HG02588 (cell line): ENCODE results near the gene GAS2L2.

Experiments
- ATAC-seq: cut with Tn5 transposase; IDR thresholded peaks from one replicate; pipeline ENCODE4 v1.9.1; 2021; ENCODE audit warnings: mild to moderate bottlenecking, moderate library complexity; ENCODE audit not compliant: unreplicated experiment

The GAS2L2 gene

GRCh38 chr17:35748341-35748841, 4.6 kb downstream of the GAS2L2 start:
- no peak for ATAC-seq

DNA sequence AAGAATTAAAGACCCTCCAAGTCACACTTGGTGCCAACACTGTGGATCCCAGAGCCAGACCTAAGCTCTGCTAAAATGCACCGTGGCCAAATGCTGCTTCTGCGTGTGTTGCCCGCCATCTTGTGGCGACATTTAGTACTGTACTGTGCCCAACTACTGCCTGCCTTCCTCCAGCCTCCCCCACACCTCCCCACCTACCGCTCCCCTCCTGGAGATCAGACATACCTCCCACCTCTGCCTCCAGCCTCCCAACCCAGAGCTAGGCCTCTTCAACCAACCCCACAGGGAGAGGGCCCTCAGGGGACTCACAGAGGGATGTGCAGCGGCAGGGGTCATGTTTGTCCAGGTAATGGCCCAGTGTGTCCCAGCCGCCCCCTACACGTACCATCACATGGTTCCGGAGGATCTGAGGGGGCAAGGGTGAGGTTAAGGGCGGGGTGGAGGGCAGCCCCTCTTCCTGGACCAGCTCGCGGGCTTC, 5.5 kb downstream of the GAS2L2 start:
- ATAC-seq = no peak

DNA sequence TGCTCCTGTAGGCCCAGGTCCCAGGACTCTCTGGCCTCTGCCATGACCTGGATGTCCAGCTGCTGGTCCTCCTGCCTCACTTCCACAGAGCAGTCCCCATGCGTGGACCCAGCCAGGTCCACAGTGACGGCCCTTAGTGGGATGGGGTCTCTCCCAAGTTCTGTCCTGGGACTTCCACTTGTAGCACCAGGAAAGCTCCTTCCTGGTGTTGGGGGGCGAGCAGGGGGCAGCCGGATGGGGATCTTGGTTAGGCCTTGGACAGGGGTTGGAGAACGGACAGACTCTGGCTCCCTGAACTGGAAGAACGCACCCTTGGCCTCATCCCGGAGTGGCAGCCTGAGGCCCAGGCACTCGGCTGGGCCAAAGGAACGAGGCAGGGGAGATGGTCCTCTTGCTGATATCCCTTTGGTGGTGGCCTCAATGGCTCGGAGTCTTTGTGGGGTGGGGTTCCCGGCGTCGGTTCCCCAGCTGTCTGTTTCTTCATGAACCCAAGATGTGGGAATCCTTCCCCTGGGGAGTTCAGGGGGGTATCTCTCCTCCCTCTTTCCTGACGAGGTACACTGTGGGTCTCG, 7.2 kb downstream of the GAS2L2 start:
- no peak for ATAC-seq

DNA sequence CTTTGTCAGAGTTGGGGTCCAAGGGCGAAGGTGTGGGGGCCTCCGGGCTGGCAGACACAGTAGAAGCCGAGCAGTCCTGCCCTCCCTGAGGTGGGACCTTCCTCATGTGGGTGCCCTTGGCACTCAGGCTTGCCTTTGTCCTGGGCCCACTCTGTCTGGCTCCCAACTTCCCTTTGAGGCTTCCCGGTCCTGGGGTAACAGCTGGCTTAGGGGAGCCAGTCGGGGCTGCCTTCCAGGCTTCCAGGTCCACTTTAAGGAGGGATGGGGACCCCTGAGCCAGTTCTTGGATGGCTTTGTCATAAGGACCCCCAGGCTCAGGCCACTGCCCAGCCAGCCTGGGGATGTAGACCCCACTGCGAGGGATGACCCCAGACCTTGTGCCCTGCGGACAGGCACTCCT, 7.8 kb downstream of the GAS2L2 start:
- ATAC-seq = no peak

DNA sequence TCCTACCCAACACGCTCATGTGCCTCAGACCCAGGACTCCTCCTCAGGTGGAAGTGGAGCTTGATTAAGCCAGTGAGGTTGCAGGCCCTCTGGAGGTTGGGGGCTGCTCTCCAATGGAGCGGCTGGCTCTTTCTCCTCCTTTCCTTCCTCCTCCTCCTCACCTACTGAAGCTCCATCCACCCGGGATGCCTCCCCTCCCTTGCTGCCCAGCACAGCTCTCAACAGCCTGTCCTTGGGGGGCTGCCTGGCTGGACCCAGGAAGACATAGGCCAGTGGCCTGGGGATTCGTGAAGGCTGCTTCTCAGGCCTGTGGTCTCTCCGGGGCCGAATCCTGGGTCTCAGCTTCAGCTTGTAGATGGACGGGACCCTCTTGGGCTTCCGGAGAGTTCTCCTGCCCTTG, 8.2 kb downstream of the GAS2L2 start:
- no peak for ATAC-seq

DNA sequence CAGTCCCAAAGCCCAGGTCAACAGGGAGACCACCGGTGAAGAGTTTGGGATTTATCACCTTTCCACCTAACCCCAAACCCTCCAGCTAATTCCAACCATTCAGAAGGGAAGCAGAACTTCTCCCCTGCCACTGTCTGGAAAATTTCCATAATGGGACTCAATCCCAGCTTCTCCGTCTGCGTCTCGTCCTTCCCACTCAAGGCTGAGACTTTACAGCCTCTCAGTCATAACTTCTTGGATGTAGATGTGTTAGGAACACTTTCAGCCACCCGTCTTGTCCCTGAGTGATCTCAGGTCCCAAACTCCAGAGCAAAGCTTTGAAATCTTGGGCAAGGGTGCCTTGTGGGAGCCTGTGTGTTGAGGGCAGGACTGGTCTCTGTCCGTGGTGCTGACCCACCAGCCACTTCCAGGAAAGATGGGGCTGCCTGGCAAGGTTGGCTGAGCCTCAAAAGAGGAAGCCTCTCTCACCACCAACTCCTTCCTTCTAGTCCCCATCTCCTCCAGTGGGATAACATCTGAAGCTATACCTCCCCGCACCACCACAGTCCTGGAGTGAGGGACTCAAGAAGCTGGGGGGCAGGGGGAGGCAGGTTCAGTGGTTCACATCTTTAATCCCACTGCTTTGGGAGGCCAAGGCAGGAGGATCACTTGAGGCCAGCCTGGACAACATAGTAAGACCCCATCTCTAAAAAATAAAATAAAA, 9.3 kb downstream of the GAS2L2 start:
- no peak for ATAC-seq

- no peak for ATAC-seq
Measured at GRCh38 chr17:35742896-35743477, 10.1 kb downstream of the GAS2L2 start.

- no peak for ATAC-seq
Measured at GRCh38 chr17:35742496-35742895, 10.5 kb downstream of the GAS2L2 start.

DNA sequence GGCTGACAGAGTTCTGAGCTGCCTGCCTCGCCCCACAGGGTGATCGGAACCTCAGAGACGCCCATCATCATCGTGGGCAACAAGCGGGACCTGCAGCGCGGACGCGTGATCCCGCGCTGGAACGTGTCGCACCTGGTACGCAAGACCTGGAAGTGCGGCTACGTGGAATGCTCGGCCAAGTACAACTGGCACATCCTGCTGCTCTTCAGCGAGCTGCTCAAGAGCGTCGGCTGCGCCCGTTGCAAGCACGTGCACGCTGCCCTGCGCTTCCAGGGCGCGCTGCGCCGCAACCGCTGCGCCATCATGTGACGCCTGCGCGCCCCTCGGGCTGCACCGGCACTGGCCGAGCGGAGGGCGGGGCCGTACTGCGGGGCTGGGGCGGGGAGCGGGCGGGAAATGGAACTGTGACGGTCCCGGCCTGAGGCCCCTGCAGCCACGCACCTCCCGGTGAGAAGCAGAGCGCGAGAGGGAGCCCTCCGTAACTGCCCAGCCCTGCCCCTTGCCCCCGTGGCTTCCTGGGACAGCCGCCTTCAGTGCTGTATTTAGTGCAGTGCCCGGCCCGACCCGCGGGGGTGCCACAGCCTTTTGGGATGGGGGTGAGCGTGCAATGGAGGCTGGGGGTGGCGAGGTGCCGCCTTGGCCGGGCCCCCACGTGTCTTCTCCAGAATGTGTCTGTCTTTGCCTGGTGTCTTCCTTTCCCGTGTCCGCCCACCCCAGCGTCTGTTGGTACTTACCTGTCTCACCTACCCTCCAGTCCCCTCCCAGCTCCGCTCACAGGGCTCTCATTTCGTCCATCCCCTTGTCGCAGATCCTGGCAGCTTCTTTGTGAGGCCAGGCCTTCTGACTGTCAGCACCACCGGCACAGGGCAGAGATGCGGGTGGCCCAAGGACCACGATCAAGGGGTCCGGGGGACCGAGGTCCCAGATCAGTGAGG, 11.8 kb downstream of the GAS2L2 start:
- ATAC-seq = no peak

DNA sequence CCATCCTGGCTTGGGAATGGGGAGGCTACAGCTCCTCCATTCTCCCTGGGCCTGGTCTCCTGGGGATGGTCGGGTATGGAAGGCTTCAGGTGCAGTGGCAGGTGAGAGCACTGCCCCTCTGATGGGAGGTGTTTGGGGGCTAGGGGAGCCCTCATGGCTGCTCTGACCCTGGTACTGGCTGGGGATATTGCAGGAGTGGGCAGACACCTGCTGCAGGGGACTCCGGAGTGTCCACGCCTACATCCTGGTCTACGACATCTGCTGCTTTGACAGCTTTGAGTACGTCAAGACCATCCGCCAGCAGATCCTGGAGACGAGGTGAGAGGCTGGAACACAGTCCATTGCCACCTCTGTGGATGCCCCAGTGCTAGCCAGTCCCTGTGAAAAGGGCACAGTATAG, 12.8 kb downstream of the GAS2L2 start:
- ATAC-seq = no peak

DNA sequence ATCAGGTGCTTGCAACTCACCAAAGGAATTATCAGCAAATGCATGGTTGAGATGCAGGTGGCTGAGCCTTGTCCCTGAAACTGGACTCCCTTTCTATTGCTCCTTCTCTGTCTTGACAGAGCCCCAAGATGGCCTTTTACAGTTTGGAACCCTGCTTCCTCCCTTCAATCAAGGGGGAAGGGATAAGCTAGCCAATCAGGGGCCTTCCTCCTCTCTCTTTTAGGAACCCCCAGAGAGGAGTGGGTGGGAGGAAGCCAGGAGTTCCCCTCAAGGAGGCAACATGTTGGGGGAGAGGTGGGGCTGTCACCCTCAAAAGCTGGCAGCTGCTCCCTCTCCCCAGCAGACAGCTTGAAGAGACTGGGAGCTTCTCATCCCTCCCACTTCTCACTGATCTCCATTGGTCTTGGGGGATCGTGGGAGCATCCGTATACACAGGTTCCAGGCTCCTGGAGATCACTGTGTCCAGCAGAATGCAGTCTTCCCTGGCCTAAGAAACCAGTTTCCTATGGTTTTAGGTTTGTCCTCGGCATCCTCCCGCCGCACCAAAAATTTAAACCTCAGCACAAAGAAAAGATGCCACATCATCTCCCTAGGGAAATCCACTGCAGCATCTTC, 14.4 kb downstream of the GAS2L2 start:
- no peak for ATAC-seq

DNA sequence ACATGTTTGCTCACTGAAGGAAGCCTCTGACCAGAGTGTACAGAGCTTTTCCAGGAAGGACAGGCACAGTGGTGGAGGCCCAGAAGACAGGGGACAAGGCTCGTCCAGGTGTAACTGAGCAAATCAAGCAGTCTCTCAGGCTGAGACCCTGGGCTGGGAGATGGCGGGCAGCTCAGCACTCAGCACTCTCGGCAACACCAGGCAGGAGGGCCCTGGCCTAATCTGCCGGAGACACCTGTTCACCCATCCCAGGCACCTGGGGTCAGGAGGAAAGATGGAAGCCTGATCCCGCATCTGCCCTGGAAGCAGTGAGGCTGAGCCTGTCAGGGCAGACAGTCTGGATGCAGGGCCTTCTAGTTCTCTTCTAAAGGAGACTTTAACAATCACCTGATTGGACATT, 16.8 kb downstream of the GAS2L2 start:
- no peak for ATAC-seq

DNA sequence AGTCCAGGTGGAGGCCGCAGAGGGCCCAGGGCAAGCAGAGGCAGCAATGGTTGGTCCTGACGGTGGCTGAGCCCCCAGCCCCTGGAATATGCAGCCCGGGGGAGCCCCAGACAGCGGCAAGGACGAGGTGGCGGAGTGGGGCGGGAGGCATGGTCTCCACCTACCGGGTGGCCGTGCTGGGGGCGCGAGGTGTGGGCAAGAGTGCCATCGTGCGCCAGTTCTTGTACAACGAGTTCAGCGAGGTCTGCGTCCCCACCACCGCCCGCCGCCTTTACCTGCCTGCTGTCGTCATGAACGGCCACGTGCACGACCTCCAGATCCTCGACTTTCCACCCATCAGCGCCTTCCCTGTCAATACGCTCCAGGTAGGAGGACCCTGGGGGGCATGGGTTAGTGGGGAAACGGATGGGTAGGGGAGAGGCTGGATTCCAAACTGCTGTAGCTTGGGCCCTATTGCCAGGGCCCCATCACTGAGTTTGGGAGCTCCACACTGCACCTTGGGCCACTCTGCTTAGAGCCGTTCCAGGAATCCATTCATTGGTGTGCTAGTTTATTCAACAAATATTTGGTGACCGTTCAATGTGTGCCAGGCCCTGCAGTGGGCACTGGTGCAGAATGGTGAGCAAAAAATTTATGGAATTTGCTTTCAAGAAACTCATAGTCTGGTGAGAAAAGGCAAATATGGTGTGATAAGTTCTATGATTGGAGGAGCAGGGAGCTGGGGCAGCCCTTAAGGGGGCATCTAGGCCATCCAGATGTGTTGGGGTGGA, 17.8 kb downstream of the GAS2L2 start:
- ATAC-seq = no peak

- no peak for ATAC-seq
Measured at GRCh38 chr17:35734396-35734795, 18.6 kb downstream of the GAS2L2 start.

DNA sequence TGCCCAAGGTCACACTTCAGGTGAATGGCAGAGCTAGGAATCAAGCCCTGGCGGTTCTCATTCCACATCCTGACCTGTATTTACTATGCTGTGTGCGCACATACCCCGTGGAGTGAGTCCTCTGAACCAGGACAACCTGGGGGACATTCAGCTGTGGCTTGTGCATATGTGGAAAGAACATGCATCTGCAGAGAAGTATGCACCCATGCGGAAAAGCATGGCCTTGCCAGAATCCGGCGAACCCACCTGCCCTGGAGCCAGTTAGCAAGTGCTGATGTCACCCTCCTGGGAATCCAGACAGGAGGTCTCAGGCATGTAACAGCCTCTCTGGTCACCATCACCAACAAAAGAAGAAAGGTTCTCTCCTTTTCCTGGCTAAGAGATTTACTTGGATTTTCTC, 19.7 kb downstream of the GAS2L2 start:
- no peak for ATAC-seq

- no peak for ATAC-seq
Measured at GRCh38 chr17:35732806-35733136, 20.3 kb downstream of the GAS2L2 start.

GRCh38 chr17:35731917-35732805, 20.9 kb downstream of the GAS2L2 start:
- no peak for ATAC-seq

GRCh38 chr17:35731239-35731916, 21.7 kb downstream of the GAS2L2 start, which contains the start of gene RASL10B:
RASL10B (plus strand) TSS chr17:35731639; CDS start chr17:35735185, 3,546 bp downstream.
- ATAC-seq = no peak
